ENCODE data around the gene LIMS2.

Gene LIMS2

DNA sequence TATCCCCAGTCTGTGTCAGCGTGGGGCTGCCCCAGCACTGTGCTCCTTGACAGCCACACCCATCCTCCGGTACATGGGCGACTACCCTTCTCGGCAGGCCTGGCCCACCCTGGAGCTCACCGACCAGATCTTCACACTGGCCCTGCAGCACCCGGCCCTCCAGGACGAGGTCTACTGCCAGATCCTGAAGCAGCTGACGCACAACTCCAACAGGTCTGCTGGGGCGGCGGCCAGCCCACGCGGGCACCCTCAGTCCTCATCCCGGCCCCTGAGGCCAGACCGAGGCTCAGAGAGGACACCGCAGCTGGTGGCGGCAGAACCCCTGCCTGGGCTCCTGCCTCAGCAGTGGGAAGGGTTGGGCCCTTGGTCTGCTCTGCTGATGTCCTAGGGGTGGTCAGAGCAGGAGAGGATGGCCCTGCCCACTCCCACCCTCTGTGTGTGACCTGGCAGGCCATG is 43.8 kb downstream of the LIMS2 start:
- Mint-ChIP-seq H3K27ac (no peak overlapping the region), H3K4me1 (ENCODE audit: low read depth in 2 of 2) (peaks cover 0 to 3% of the 10 kb centered on the region in 2 donors)
- DNase-seq = no peak

DNA sequence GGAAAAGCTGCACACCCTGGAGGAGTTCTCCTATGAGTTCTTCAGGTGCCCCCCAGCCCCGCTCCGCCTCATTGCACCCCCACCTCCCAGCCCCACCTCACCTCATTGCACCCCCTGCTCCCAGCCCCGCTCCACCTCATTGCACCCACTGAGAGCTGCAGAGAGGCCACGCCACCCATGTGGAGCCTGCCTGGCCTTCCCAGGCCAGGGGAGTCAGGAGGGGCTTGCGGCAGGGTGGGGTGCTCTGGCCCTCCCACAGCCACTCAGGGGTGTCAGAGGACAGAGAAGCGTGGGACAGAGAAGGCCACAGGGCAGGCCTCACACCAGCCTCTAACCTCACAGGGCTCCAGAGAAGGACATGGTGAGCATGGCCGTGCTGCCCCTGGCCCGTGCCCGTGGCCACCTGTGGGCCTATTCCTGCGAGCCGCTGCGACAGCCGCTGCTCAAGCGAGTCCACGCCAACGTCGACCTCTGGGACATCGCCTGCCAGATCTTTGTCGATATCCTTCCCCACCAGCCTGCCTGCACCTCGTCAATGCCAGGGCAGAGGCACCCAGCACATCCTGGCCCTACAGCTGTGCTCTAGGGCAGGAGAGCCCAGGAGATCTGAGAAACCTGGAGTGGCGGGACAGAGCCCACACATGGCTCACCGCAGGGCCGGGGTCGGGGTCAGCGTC is 44.3 kb downstream of the LIMS2 start:
- H3K36me3 Mint-ChIP-seq (ENCODE audit: insufficient read depth) = peaks cover 4% of the 10 kb centered on the region
- no peak for ATAC-seq (replicated peaks)
- no peaks in the 10 kb centered on the region for H3K9me3 Mint-ChIP-seq
- no peak for DNase-seq
- H3K4me3 Mint-ChIP-seq = no peak overlapping the region
- no peak overlapping the region for H3K27ac Mint-ChIP-seq
- H3K27me3 Mint-ChIP-seq = peaks cover 0 to 9% of the 10 kb centered on the region in 2 donors
- peaks cover 0 to 3% of the 10 kb centered on the region in 2 donors for H3K4me1 Mint-ChIP-seq (ENCODE audit: low read depth in 2 of 2)

More for the DNA sequence above, 43.8 kb downstream of the LIMS2 start:
- Mint-ChIP-seq H3K27me3 (peaks cover 0 to 9% of the 10 kb centered on the region in 2 donors), H3K36me3 (ENCODE audit: insufficient read depth) (peaks cover 4% of the 10 kb centered on the region), H3K4me3 (no peak overlapping the region), H3K9me3 (no peaks in the 10 kb centered on the region)
- no peak for ATAC-seq (replicated peaks)

DNA sequence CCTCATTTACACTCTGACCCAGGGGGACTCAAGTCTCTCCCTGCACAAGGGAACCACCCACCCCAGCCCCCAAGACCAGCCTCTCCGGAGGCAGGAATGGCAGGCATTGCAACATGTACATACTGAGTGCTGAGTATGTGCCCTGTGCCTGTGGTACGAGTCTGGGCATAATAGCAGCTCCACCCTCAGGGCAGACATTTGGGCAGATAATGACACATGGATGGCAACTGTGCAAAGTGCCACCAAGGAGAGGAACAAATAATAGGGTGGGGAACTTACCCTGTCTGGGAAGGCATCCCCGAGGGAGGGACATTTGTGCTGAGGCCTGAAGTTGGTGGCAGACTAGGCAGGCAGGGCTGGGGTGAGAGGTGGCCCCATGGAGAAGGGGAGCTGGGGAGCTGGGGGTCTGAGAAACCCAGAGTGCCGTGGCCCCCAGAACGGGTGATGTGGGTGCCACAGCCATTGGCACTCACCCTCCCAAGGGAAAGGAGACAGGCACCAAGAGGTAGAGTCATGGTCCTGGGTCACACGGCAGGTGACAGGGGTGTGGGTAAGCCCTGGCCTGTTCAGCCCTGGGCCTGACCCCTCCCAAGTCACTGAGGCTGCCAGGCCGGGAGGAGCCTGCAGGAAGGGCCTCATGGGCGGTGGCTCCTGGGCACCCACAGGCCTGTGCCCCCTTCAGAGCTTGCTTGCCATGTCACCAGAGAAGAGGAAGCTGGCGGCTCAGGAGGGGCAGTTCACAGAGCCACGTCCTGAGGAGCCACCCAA is 45.0 kb downstream of the LIMS2 start:
- H3K4me1 Mint-ChIP-seq (ENCODE audit: low read depth in 2 of 2) = peaks cover 0 to 3% of the 10 kb centered on the region in 2 donors
- H3K27ac Mint-ChIP-seq = no peak overlapping the region
- no peak overlapping the region for H3K4me3 Mint-ChIP-seq

DNA sequence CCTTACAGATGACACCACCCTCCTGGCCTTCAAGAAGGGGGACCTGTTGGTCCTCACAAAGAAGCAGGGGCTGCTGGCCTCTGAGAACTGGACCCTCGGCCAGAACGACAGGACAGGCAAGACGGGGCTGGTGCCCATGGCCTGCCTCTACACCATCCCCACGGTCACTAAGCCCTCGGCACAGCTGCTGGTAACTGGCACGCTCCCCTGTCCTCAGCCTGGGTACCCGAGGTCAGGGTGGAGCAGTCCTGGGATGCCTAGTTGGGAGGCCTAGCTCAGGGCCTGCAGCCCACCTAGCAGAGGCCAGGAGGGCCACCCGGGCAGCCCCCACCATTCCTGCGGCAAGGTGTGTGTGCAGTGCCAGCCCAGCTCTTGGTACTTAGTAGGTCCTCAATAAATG is 45.7 kb downstream of the LIMS2 start:
- Mint-ChIP-seq H3K4me1 (ENCODE audit: low read depth in 2 of 2) (peaks cover 0 to 3% of the 10 kb centered on the region in 2 donors), H3K4me3 (no peak overlapping the region), H3K36me3 (ENCODE audit: insufficient read depth) (peaks cover 4% of the 10 kb centered on the region), H3K9me3 (no peaks in the 10 kb centered on the region), H3K27me3 (peaks cover 0 to 9% of the 10 kb centered on the region in 2 donors), H3K27ac (no peak overlapping the region)
- DNase-seq = no peak
- no peak for ATAC-seq (replicated peaks)

More for the DNA sequence above, 45.0 kb downstream of the LIMS2 start:
- ATAC-seq (replicated peaks) (no peak), DNase-seq (no peak)
- no peaks in the 10 kb centered on the region for H3K9me3 Mint-ChIP-seq
- peaks cover 4% of the 10 kb centered on the region for H3K36me3 Mint-ChIP-seq (ENCODE audit: insufficient read depth)
- peaks cover 0 to 9% of the 10 kb centered on the region in 2 donors for H3K27me3 Mint-ChIP-seq

DNA sequence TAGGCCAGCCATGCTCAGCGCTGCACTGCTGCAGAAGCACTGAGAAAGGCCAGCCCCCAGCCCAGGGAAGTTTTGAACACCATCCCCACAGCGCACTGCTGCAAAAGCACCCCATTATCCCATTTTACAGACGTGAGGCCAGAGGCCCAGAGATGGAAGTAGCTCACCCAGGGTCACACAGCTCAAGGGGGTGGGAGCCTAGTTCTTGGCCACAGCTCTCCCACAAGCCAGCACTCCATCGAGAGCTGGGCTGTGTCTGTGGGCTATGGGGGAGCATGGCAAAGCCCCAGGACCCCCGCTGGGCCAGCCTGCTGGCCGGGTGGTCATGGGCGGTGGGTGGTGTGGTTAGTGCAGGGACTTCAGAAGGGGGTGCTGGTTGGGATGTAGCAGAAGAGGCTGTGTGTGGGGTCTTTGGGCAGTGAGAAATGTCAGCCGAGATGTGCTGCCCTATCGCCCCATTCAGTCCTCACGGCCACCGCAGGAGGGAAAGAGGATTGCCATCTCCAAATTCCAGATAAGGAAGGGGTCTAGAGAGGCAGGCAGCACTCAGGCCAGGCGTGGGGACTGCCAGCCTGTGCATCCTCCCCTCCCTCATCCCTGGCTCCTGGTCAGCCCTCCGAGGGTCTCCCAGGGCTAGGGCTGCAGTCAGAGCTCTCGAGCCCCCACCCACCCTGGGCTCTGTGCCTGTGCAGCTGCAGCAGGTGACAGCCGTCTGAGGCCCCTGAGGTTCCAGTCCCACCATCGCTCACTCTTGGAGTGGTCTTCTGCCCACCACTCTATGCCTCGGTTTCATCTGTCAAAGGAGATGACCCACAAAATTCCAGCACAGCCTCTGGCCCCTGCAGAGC is 46.3 kb downstream of the LIMS2 start:
- H3K4me1 Mint-ChIP-seq (ENCODE audit: low read depth in 2 of 2) = peaks cover 0 to 3% of the 10 kb centered on the region in 2 donors

DNA sequence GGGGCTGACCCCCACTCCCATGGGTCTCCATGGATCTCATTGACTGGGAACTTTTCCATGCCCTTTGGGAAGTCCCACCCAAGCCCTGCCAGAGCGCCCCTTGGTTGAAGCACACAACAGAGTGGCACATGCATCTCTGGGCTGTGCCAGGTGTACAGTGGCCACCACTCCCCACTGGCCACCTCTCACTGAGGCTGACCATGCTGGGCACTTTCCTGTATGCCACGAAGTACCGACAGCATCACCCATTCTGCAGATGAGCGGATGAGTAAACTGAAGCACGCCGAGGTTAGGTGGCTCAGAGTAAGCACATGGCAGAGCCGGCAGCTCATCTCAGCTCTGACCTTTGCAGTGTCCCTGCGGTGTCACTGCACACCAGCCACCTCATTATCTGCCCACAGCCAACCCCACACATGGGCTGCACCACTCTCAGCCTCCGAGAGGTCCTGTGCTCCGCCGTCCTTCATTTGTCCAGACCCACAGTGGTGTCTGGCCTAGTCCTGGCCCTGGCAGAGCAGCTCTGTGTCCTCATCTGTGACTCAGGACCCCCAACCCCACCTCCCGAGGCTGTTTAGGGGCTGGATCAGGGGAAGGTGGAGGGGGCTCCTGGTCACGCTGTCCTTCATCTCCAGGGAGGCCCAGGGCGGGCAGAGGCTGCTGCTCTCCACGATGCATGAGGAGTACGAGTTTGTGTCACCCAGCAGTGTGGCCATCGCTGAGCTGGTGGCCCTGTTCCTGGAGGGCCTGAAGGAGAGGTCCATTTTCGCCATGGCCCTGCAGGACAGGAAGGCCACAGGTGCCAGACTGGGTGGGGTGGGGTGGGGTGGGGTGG is 47.4 kb downstream of the LIMS2 start:
- ATAC-seq (replicated peaks) (no peak), DNase-seq (no peak)
- Mint-ChIP-seq H3K27ac (no peak overlapping the region), H3K4me1 (ENCODE audit: low read depth in 2 of 2) (peaks cover 0 to 3% of the 10 kb centered on the region in 2 donors), H3K36me3 (ENCODE audit: insufficient read depth) (peaks cover 7% of the 10 kb centered on the region), H3K4me3 (no peak overlapping the region), H3K9me3 (no peaks in the 10 kb centered on the region), H3K27me3 (peaks cover 11 to 24% of the 10 kb centered on the region in 2 donors)

More for the DNA sequence above, 46.3 kb downstream of the LIMS2 start:
- DNase-seq (no peak), ATAC-seq (replicated peaks) (no peak)
- Mint-ChIP-seq H3K9me3 (no peaks in the 10 kb centered on the region), H3K27ac (no peak overlapping the region), H3K27me3 (peaks cover 2 to 16% of the 10 kb centered on the region in 2 donors), H3K36me3 (ENCODE audit: insufficient read depth) (peaks cover 5% of the 10 kb centered on the region), H3K4me3 (no peak overlapping the region)

DNA sequence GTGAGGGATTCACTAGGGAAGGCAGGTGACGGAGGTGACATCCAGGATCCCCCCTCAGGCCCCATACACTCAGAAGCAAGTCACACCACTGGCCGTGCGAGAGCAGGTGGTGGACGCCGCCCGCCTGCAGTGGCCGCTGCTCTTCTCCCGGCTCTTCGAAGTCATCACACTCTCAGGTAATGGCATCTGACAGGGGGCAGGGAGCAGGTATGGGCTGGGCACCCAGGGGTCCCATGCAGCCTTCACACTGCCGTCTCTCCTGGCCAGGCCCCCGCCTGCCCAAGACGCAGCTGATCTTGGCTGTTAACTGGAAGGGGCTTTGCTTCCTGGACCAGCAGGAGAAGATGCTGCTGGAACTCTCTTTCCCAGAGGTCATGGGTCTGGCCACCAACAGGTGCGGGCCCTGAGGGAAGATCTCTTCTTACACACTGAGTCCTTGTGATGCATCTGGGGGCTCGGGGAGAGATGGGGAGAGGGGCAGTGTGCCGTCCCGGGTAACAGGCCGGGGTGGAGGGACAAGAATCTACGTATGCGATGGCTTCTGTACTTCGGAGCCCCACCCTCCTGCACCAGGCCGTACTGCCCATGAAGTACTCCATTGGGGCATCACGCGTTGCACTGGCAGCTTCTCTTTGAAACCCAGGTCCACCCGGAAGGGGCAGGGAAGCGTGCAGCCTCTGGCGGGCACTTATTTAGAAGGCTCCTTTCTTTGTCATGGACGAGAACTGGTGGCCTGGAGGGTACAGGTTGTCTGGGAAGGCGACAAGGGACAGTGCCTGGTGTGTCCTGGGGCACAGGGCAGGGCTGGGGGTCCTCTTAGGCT is 48.2 kb downstream of the LIMS2 start:
- no peak for DNase-seq
- Mint-ChIP-seq H3K27ac (no peak overlapping the region), H3K4me3 (no peak overlapping the region), H3K36me3 (ENCODE audit: insufficient read depth) (peaks cover 7% of the 10 kb centered on the region), H3K27me3 (peaks cover 11 to 32% of the 10 kb centered on the region in 2 donors), H3K4me1 (ENCODE audit: low read depth in 2 of 2) (peaks cover 0 to 3% of the 10 kb centered on the region in 2 donors), H3K9me3 (no peaks in the 10 kb centered on the region)
- ATAC-seq (replicated peaks) = no peak

DNA sequence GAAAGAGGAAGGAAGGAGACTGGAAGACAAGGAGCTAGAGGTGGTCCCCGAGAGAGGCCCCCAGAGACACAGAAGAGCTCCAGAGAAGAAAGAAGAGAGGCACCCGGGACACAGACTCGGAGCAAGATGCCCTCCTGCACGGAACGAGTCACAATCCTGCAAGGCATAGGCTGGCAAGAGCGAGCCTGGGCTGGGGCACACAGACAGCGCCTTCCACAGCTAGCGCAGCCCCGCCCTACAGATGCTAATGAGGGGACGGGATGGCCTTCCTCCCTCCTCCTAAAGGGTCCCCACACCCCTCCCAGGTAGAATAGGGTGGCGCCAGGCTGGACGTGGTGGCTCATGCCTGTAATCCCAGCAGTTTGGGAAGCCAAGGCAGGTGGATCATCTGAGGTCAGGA is 49.2 kb downstream of the LIMS2 start:
- H3K9me3 Mint-ChIP-seq = no peaks in the 10 kb centered on the region
- H3K27ac Mint-ChIP-seq = no peak overlapping the region
- H3K36me3 Mint-ChIP-seq (ENCODE audit: insufficient read depth) = peaks cover 7% of the 10 kb centered on the region
- peaks cover 20 to 42% of the 10 kb centered on the region in 2 donors for H3K27me3 Mint-ChIP-seq
- peaks cover 0 to 3% of the 10 kb centered on the region in 2 donors for H3K4me1 Mint-ChIP-seq (ENCODE audit: low read depth in 2 of 2)
- ATAC-seq (replicated peaks) = no peak
- DNase-seq = no peak
- H3K4me3 Mint-ChIP-seq = no peak overlapping the region

DNA sequence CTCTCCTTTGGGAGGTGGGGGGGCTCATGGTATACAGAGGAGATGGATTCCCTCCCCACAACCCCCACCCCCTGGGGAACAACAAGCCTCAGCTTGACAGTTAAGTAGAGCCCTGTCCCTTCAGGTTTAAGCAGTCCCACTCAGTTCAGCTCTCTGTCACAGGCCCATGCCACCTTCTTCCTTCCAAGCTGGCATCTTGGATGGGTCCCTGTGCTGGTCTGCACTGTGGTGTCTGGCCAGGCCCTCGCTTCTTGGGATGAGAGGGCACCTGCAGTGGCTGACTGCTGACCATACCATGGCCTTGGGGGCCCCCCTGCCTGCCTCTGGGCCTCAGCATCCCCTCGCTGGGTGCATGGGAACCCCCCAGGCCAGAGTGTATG is 49.8 kb downstream of the LIMS2 start:
- Mint-ChIP-seq H3K4me1 (ENCODE audit: low read depth in 2 of 2) (peaks cover 0 to 3% of the 10 kb centered on the region in 2 donors), H3K27ac (no peak overlapping the region), H3K9me3 (no peaks in the 10 kb centered on the region), H3K4me3 (no peak overlapping the region), H3K36me3 (ENCODE audit: insufficient read depth) (peaks cover 7% of the 10 kb centered on the region), H3K27me3 (peaks cover 20 to 42% of the 10 kb centered on the region in 2 donors)
- no peak for DNase-seq
- ATAC-seq (replicated peaks) = no peak

DNA sequence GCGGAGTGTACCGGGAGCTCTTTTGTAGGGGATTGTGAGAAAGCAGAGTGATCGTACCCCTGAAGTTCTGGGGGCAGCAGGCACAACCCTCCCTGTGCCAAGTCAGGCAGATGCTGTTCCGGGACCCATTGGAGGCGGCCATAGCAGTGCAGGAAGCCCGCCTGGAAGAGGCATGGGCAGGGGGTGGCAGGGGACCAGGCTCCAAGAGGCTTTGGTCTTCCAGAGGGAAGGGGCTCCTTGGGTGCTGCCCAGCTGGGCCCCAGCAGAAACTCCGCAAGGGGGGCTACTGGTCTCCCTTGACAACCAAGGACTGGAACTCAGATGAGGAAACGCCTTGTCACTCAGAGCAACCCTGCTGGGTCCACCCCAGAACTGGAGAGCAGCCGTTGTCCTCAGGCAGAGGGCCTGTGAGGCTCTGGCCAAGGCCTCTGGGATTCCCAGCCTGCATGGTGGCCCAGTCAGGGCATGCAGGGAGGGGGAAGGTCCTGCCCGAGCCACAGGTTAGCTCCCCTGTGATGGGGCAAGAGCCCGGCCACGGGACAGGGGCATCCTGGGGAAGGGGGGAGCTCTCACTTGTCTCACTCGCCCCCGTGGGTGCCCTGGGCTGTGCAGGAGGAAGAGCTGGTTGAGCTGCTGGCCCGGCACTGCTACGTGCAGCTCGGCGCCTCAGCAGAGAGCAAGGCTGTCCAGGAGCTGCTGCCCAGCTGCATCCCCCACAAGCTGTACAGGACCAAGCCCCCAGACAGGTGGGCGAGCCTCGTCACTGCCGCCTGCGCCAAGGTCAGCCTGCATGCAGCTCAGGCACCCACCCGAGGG is 50.4 kb downstream of the LIMS2 start:
- H3K4me1 Mint-ChIP-seq (ENCODE audit: low read depth in 2 of 2) = peaks cover 0 to under 1% of the 10 kb centered on the region in 2 donors
- ATAC-seq (replicated peaks) = no peak

DNA sequence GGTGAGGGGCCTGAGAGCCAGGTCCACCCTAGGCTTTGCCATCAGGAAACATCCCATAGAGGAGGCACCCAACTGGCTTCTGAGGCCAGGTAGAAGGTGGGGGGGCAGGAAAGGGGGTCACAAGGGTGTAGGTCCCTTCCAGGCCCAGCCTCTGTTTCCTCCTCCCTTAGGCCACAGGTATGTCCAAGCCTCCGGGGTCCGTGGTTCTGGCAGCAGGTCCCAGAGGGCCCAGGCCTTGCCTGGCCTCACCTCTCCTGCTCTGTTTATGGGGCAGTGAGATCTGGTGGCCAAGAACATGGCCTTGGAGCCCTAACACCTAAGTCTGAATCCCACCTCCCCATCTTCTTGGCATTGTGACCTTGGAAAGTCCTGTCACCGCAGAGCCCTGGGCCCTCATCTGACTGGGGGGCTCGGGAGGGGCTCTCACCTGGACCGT is 51.0 kb downstream of the LIMS2 start:
- ATAC-seq (replicated peaks) (no peak), DNase-seq (no peak)
- H3K27ac Mint-ChIP-seq = no peak overlapping the region
- H3K27me3 Mint-ChIP-seq = peaks cover 28 to 41% of the 10 kb centered on the region in 2 donors
- H3K9me3 Mint-ChIP-seq = no peaks in the 10 kb centered on the region
- peaks cover 0 to 2% of the 10 kb centered on the region in 2 donors for H3K4me1 Mint-ChIP-seq (ENCODE audit: low read depth in 2 of 2)
- H3K4me3 Mint-ChIP-seq = no peak overlapping the region
- H3K36me3 Mint-ChIP-seq (ENCODE audit: insufficient read depth) = peaks cover 4% of the 10 kb centered on the region

More for the DNA sequence above, 50.4 kb downstream of the LIMS2 start:
- H3K27ac Mint-ChIP-seq = no peak overlapping the region
- no peak for DNase-seq
- H3K27me3 Mint-ChIP-seq = peaks cover 21 to 37% of the 10 kb centered on the region in 2 donors
- H3K4me3 Mint-ChIP-seq = no peak overlapping the region
- H3K9me3 Mint-ChIP-seq = no peaks in the 10 kb centered on the region
- H3K36me3 Mint-ChIP-seq (ENCODE audit: insufficient read depth) = peaks cover 7% of the 10 kb centered on the region
